ENCODE results near the gene SLC22A2. TPM values are rescaled to one million over a fixed set of nuclear protein-coding genes. Genes with fewer than 3 reads are reported as not detected.

Gene SLC22A2
- total and polyA plus RNA-seq, 10 of the 15 experiments (the other 5 are each of a cell fraction or from before 2014, with no cell fraction given), result 0.12 TPM; not detected in 9

GRCh38 chr6:160167604-160168399 lies 90.8 kb downstream of the SLC22A2 start:
- BruUV-seq (replicated peaks), result no TSS peak
- TF ChIP-seq ZNF274 (IDR thresholded peaks at IDR 0.05; ENCODE audit: insufficient read depth, insufficient read length), result no peak
- TF ChIP-seq, protein P1, sequence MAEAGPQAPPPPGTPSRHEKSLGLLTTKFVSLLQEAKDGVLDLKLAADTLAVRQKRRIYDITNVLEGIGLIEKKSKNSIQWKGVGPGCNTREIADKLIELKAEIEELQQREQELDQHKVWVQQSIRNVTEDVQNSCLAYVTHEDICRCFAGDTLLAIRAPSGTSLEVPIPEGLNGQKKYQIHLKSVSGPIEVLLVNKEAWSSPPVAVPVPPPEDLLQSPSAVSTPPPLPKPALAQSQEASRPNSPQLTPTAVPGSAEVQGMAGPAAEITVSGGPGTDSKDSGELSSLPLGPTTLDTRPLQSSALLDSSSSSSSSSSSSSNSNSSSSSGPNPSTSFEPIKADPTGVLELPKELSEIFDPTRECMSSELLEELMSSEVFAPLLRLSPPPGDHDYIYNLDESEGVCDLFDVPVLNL (IDR thresholded peaks at IDR 0.05; ENCODE audit: low read depth, low read length), result no peak
- TF ChIP-seq SP1 (IDR thresholded peaks at IDR 0.05; ENCODE audit: low read depth, low read length), result no peak
- no peak for TF ChIP-seq ZBTB40 (IDR thresholded peaks at IDR 0.05; ENCODE audit: borderline replicate concordance)
- no peak for TF ChIP-seq PKNOX1 (IDR thresholded peaks at IDR 0.05)
- no peak for TF ChIP-seq SRF (IDR thresholded peaks at IDR 0.05; ENCODE audit: low read depth in 2 of 2, low read length in 2 of 2)
- TF ChIP-seq, protein P2, sequence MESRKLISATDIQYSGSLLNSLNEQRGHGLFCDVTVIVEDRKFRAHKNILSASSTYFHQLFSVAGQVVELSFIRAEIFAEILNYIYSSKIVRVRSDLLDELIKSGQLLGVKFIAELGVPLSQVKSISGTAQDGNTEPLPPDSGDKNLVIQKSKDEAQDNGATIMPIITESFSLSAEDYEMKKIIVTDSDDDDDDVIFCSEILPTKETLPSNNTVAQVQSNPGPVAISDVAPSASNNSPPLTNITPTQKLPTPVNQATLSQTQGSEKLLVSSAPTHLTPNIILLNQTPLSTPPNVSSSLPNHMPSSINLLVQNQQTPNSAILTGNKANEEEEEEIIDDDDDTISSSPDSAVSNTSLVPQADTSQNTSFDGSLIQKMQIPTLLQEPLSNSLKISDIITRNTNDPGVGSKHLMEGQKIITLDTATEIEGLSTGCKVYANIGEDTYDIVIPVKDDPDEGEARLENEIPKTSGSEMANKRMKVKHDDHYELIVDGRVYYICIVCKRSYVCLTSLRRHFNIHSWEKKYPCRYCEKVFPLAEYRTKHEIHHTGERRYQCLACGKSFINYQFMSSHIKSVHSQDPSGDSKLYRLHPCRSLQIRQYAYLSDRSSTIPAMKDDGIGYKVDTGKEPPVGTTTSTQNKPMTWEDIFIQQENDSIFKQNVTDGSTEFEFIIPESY (IDR thresholded peaks at IDR 0.05), result no peak
- TF ChIP-seq ZNF622 (IDR thresholded peaks at IDR 0.05), result no peak
- TF ChIP-seq NFYB (IDR thresholded peaks at IDR 0.05; ENCODE audit: insufficient read depth, low read depth, low read length), result no peak
- TF ChIP-seq NR2C2 (IDR thresholded peaks at IDR 0.05; ENCODE audit: borderline replicate concordance, control insufficient read depth, insufficient read length, low read depth), result no peak
- TF ChIP-seq BHLHE40 (IDR thresholded peaks at IDR 0.05; ENCODE audit: borderline replicate concordance in 1 of 2, low read depth in 2 of 2, low read length in 1 of 2), result no peak
- TF ChIP-seq SMAD5 (IDR thresholded peaks at IDR 0.05; ENCODE audit: low read depth), result no peak
- TF ChIP-seq NBN (IDR thresholded peaks at IDR 0.05), result no peak
- no peak for TF ChIP-seq MAX (IDR thresholded peaks at IDR 0.05; ENCODE audit: low read depth, low read length)
- no peak for TF ChIP-seq TCF12 (IDR thresholded peaks at IDR 0.05; ENCODE audit: low read depth, low read length)
- no peak for TF ChIP-seq IKZF2 (IDR thresholded peaks at IDR 0.05)

More at GRCh38 chr6:160167604-160168399, 90.8 kb downstream of the SLC22A2 start:
- Histone ChIP-seq H2AFZ (ENCODE audit: control insufficient read depth, low read depth, low read length) (no peak overlapping the region), H3K9ac (ENCODE audit: control insufficient read depth, insufficient read depth, low read length) (no peak overlapping the region), H3K4me2 (ENCODE audit: control insufficient read depth, insufficient read depth) (no peak overlapping the region), H3K27ac (ENCODE audit: control insufficient read depth, insufficient read depth) (no peak overlapping the region), H3K4me3 (no peak overlapping the region), H3K4me1 (ENCODE audit: control insufficient read depth, insufficient read depth, low read length) (no peaks in the 10 kb centered on the region), H4K20me1 (ENCODE audit: control insufficient read depth, insufficient read depth) (no peaks in the 10 kb centered on the region), H3K27me3 (replicated peaks in 1 of 2; ENCODE audit: control insufficient read depth in 2 of 2, insufficient read depth in 2 of 2, low read length in 1 of 2) (no peaks in the 10 kb centered on the region; a peak in 1 of 4 replicates), H3K36me3 (ENCODE audit: control insufficient read depth in 2 of 2, insufficient read depth in 2 of 2, low read length in 1 of 2) (no peaks in the 10 kb centered on the region), H3K79me2 (ENCODE audit: control insufficient read depth, insufficient read depth, low read length) (no peaks in the 10 kb centered on the region), H3K9me3 (replicated peaks; ENCODE audit: control insufficient read depth, insufficient read depth, low read length) (no peaks in the 10 kb centered on the region)
- ATAC-seq (no peak), FAIRE-seq (no peak), DNase-seq (ENCODE audit: low read depth, low spot score) (no peak)
- ChIA-PET POLR2A (interaction anchor here (0.5 kb wide), 1 partner anchor 9 kb away, joined by 5 read pairs; no protein-coding TSS in a partner anchor), CTCF (interaction anchor here (1.0 kb wide), 1 partner anchor 304 kb away, joined by 3 read pairs; no protein-coding TSS in a partner anchor), SMC1A (ENCODE audit: uncharacterized antibody, unreplicated experiment) (no interaction called here), RAD21 (ENCODE audit: unreplicated experiment) (no interaction called here)
- intact Hi-C loops (cut with micrococcal nuclease; ENCODE audit: unreplicated experiment), result no loop called here
- in situ Hi-C loops (cut with MboI), result no loop called here
- WGBS (ENCODE audit: insufficient coverage, insufficient replicate concordance, low lambda C conversion rate, missing lambda C conversion rate), result 55% methylated on average over 7 of the region's 7 CpGs

Measured in GM12878 (cell line).